Caco-2 (cell line): ENCODE measurements around the gene IQSEC1. TPM values are rescaled to one million over a fixed set of nuclear protein-coding genes. Genes with fewer than 3 reads are reported as not detected.

Experiments used
- BruUV-seq: library from RNA; stranded (reverse); fragments of 400-500 nt; replicated peaks from 2 replicates; lab custom pipeline; 2021; lab: Mats Ljungman, UMichigan
- CTCF ChIA-PET: fragments of 300-600 bp; sonication (Branson Sonifier 250); formaldehyde crosslinking; loops from one replicate; lab custom pipeline; 2022; ENCODE audit warnings: antibody characterized with exemption; lab: Charles Lee
- POLR2A ChIA-PET: fragments of 300-600 bp; sonication (Branson Sonifier 250); formaldehyde crosslinking; loops from one replicate; lab custom pipeline; 2022; ENCODE audit warnings: antibody characterized with exemption; lab: Charles Lee
- DNase-seq, 2 experiments: peaks; one replicate each; pipeline versions ENCODE4 v3.0.0 to v3.0.0-alpha.2; 2020 to 2022
- H3K27me3 ChIP-seq: replicated peaks from 2 replicates; pipeline ENCODE4 v1.6.0; 2011; ENCODE audit warnings: low read length; ENCODE audit not compliant: control insufficient read depth, insufficient read depth
- H3K36me3 ChIP-seq: 2 replicates; pipeline ENCODE4 v1.5.1; 2011; ENCODE audit warnings: low read length; ENCODE audit not compliant: control insufficient read depth, insufficient read depth
- H3K4me1 ChIP-seq: fragments of 250-450 bp; sonication (Bioruptor Pico); 2 replicates; pipeline ENCODE4 v1.5.1; 2020; ENCODE audit warnings: mild to moderate bottlenecking
- H3K4me3 ChIP-seq: 2 replicates; pipeline ENCODE4 v1.5.1; 2011; ENCODE audit warnings: low read depth, mild to moderate bottlenecking, control low read depth, low read length
- H3K9me3 ChIP-seq: fragments of 250-450 bp; sonication (Bioruptor Pico); 2 replicates; pipeline ENCODE4 v1.5.1; 2020; ENCODE audit warnings: mild to moderate bottlenecking, moderate library complexity
- H3K27ac Mint-ChIP-seq: one replicate; pipeline ENCODE4 v1.8.0; 2022; ENCODE audit warnings: mixed read lengths; ENCODE audit not compliant: unreplicated experiment
- H3K27me3 Mint-ChIP-seq: one replicate; pipeline ENCODE4 v1.8.0; 2022; ENCODE audit warnings: mixed read lengths; ENCODE audit not compliant: insufficient read depth, unreplicated experiment
- H3K36me3 Mint-ChIP-seq: one replicate; pipeline ENCODE4 v1.8.0; 2022; ENCODE audit warnings: mild to moderate bottlenecking, mixed read lengths; ENCODE audit not compliant: insufficient read depth, unreplicated experiment
- H3K4me1 Mint-ChIP-seq: one replicate; pipeline ENCODE4 v1.8.0; 2022; ENCODE audit warnings: low read depth, mixed read lengths; ENCODE audit not compliant: unreplicated experiment
- H3K4me3 Mint-ChIP-seq: one replicate; pipeline ENCODE4 v1.8.0; 2022; ENCODE audit warnings: mild to moderate bottlenecking, moderate library complexity, mixed read lengths; ENCODE audit not compliant: unreplicated experiment
- H3K9me3 Mint-ChIP-seq: one replicate; pipeline ENCODE4 v1.8.0; 2022; ENCODE audit warnings: mixed read lengths; ENCODE audit not compliant: unreplicated experiment
- intact Hi-C: fragments of 100-400 bp; cut with micrococcal nuclease; formaldehyde crosslinking; loops from one replicate; pipeline ENCODE4 v1.10.0; 2022; ENCODE audit not compliant: unreplicated experiment
- total RNA-seq: library from RNA; stranded (reverse); gene quantifications from 2 replicates; pipeline ENCODE4 v1.2.3, GENCODE V29; 2022
- TF ChIP-seq, protein P1 (sequence below), 2 experiments: fragments of 200-600 bp in 1 of 2; IDR thresholded peaks; 1 replicate in 1 of 2; 2 replicates in 1 of 2; pipeline versions ENCODE4 v1.5.1 to v1.8.0; 2011 to 2022; ENCODE audit warnings: antibody characterized with exemption in 1 of 2, control low read depth in 1 of 2, inconsistent platforms in 1 of 2, low read depth in 1 of 2, low read length in 1 of 2, mild to moderate bottlenecking in 1 of 2, moderate library complexity in 1 of 2; ENCODE audit not compliant: insufficient read depth in 1 of 2, severe bottlenecking in 1 of 2, unreplicated experiment in 1 of 2

IQSEC1 gene
- total RNA-seq, 1 experiment from 2014 or later = 40.0 TPM

DNA sequence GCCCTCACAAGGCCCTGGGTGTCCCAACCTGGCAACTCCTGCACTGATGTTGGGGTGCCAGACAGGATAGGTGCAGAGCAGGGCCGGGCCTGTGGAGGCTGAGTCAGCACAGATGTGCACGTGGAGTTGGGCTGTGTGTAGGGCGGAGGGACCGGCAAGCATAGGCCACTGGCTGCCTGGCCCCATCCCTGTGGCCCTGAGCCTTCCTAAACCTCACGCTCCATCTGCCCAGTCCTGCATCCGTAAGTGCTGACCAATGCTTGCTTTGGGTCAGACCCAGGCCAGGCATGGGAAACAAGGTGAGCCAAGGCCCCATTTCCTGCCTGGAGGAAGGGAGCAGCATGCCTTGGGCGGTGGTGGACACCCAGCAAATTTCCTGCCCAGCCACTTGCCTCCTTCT is 5.8 kb upstream of the IQSEC1 start:
- BruUV-seq = no TSS peak
- TF ChIP-seq, protein P1, sequence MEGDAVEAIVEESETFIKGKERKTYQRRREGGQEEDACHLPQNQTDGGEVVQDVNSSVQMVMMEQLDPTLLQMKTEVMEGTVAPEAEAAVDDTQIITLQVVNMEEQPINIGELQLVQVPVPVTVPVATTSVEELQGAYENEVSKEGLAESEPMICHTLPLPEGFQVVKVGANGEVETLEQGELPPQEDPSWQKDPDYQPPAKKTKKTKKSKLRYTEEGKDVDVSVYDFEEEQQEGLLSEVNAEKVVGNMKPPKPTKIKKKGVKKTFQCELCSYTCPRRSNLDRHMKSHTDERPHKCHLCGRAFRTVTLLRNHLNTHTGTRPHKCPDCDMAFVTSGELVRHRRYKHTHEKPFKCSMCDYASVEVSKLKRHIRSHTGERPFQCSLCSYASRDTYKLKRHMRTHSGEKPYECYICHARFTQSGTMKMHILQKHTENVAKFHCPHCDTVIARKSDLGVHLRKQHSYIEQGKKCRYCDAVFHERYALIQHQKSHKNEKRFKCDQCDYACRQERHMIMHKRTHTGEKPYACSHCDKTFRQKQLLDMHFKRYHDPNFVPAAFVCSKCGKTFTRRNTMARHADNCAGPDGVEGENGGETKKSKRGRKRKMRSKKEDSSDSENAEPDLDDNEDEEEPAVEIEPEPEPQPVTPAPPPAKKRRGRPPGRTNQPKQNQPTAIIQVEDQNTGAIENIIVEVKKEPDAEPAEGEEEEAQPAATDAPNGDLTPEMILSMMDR (IDR thresholded peaks at IDR 0.05; ENCODE audit: insufficient read depth in 1 of 2, low read depth in 1 of 2, low read length in 1 of 2, severe bottlenecking in 1 of 2, unreplicated experiment in 1 of 2) = no peak
- Histone ChIP-seq H3K9me3 (no peaks in the 10 kb centered on the region), H3K27me3 (no peaks in the 10 kb centered on the region), H3K4me1 (no peaks in the 10 kb centered on the region), H3K36me3 (no peaks in the 10 kb centered on the region), H3K4me3 (no peak overlapping the region)
- intact Hi-C loops = no loop called here
- DNase-seq = no peak
- H3K4me3 Mint-ChIP-seq = no peak overlapping the region
- no peak overlapping the region for H3K27ac Mint-ChIP-seq
- POLR2A ChIA-PET = no interaction called here
- H3K36me3 Mint-ChIP-seq = no peaks in the 10 kb centered on the region
- CTCF ChIA-PET = no interaction called here
- no peaks in the 10 kb centered on the region for H3K4me1 Mint-ChIP-seq
- peaks cover 18% of the 10 kb centered on the region for H3K27me3 Mint-ChIP-seq
- no peaks in the 10 kb centered on the region for H3K9me3 Mint-ChIP-seq

DNA sequence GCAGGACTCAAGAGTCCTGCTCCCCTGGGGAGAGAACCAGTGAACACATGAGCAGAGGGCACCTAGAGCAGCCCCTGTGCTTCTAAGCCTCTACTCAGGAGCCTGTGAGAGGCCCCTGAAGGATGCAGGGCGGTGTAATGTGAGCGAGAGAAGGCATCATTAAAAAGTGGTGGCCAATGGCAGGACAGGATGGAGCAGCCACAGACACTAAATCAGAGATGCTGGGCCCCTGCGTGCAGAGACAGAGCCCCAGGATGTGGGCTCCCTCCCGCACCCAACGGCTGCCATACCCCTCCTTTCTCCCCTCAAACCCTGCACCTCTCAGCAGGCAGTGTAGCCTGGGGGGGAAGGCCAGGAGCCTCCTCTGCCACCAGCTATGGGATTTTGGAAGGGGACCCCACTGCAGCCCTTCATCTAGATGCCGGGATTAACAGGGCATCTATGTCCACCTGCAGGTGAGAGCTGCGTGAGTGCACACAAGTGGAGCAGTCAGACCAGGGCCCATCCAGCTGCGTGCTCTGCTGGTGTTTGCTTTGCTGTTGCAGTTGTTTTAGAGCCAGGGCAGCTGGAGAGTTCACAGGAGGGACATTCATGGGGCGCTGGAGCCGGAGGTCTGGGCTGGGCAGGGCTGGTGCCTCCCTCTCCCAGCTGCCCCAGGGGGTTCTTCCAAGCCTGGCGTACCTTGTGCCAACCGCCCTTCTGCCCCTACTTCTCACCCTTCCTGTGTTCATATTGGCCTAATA is 5.1 kb upstream of the IQSEC1 start:
- H3K36me3 Mint-ChIP-seq = no peaks in the 10 kb centered on the region
- POLR2A ChIA-PET = no interaction called here
- no peak overlapping the region for H3K27ac Mint-ChIP-seq
- H3K4me3 Mint-ChIP-seq = no peak overlapping the region
- no peaks in the 10 kb centered on the region for H3K36me3 ChIP-seq
- CTCF ChIA-PET = no interaction called here
- DNase-seq = no peak
- H3K27me3 Mint-ChIP-seq = peaks cover 22% of the 10 kb centered on the region
- intact Hi-C loops = no loop called here
- H3K4me3 ChIP-seq = no peak overlapping the region
- H3K4me1 ChIP-seq = no peaks in the 10 kb centered on the region
- H3K4me1 Mint-ChIP-seq = no peaks in the 10 kb centered on the region
- no peaks in the 10 kb centered on the region for H3K27me3 ChIP-seq
- no peaks in the 10 kb centered on the region for H3K9me3 Mint-ChIP-seq
- TF ChIP-seq, protein P1 (IDR thresholded peaks at IDR 0.05; ENCODE audit: insufficient read depth in 1 of 2, low read depth in 1 of 2, low read length in 1 of 2, severe bottlenecking in 1 of 2, unreplicated experiment in 1 of 2) = no peak
- BruUV-seq = no TSS peak
- no peaks in the 10 kb centered on the region; the same call in 1 of the 2 replicates for H3K9me3 ChIP-seq

DNA sequence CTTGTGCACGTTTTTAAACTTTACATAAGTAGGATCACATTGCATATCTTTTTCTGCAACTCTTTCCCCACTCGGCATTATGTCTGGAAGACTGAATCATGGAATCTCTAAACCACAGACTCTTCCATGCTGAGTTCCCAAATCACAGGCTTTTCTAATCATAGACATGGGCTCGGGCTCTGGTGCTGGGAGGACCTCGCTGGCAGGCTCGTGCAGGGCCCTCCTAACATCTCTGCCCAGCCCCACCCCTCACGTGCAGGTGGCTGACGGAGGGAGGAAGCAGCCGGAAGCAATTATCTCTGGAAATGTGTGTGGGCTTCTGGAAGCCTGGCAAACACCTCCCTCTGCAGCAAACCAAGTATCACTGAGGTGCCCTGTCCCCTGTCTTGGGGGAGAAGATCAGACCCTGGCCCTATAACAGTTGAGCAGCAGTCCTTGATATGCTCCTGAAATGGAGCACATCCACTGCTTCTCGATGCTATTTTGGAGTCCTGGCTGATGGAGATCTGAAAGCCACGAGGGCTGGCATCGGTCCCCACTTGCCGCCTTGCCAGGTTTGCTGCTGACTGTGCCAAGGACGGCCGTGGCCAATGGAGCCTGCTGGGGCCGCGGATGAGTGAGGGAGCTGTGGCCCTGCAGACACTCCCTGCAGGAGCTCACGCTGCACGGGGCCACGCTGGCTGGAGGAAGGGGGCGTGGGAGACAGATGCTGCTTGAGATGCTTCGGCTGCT is 4.4 kb upstream of the IQSEC1 start:
- Histone ChIP-seq H3K4me1 (no peaks in the 10 kb centered on the region), H3K36me3 (no peaks in the 10 kb centered on the region), H3K4me3 (no peak overlapping the region), H3K27me3 (no peaks in the 10 kb centered on the region), H3K9me3 (no peaks in the 10 kb centered on the region; the same call in 1 of the 2 replicates)
- H3K27ac Mint-ChIP-seq = no peak overlapping the region
- no peaks in the 10 kb centered on the region for H3K4me1 Mint-ChIP-seq
- ChIA-PET CTCF (no interaction called here), POLR2A (no interaction called here)
- no peaks in the 10 kb centered on the region for H3K9me3 Mint-ChIP-seq
- BruUV-seq = no TSS peak
- no peaks in the 10 kb centered on the region for H3K36me3 Mint-ChIP-seq
- intact Hi-C loops = no loop called here
- no peak overlapping the region for H3K4me3 Mint-ChIP-seq
- no peak for DNase-seq
- TF ChIP-seq, protein P1 (IDR thresholded peaks at IDR 0.05; ENCODE audit: insufficient read depth in 1 of 2, low read depth in 1 of 2, low read length in 1 of 2, severe bottlenecking in 1 of 2, unreplicated experiment in 1 of 2) = no peak
- peaks cover 19% of the 10 kb centered on the region for H3K27me3 Mint-ChIP-seq
